Right lobe of liver (tissue), 6 donors: ENCODE data around the gene RNASE13. TPM values are rescaled to one million over a fixed set of nuclear protein-coding genes. Genes with fewer than 3 reads are reported as not detected.
A peak's percentile ranks its signal among the peaks of the same experiment; 100 is the strongest.

Experiments
- ATAC-seq, 4 donors: fragments of 200-7000 bp; cut with Tn5 transposase; one replicate each; pipeline ENCODE4 v1.9.1; 2020; ENCODE audit warnings: mild to moderate bottlenecking in 4 of 4, moderate library complexity in 4 of 4
- DNase-seq, 3 donors: peaks; one replicate each; pipeline ENCODE4 v3.0.0-alpha.2; 2020
- H3K27ac ChIP-seq, 3 donors: fragments of 200-600 bp; one replicate each; pipeline ENCODE4 v1.8.0; 2022
- H3K27me3 ChIP-seq, 2 donors: fragments of 200-600 bp; one replicate each; pipeline ENCODE4 v1.8.0; 2022
- H3K36me3 ChIP-seq, 4 donors: fragments of 200-600 bp; sonication (generic) in 1 of 4; one replicate each; pipeline versions ENCODE4 v1.5.1 to v1.8.0; 2017 to 2022; ENCODE audit warnings: control low read depth in 1 of 4
- H3K4me1 ChIP-seq, 4 donors: fragments of 200-600 bp; sonication (generic) in 1 of 4; one replicate each; pipeline versions ENCODE4 v1.5.1 to v1.8.0; 2017 to 2022; ENCODE audit warnings: control low read depth in 1 of 4
- H3K4me3 ChIP-seq, 3 donors: fragments of 200-600 bp; one replicate each; pipeline ENCODE4 v1.8.0; 2022
- H3K9me3 ChIP-seq, 4 donors: fragments of 200-600 bp; sonication (generic) in 1 of 4; one replicate each; pipeline versions ENCODE4 v1.5.1 to v1.8.0; 2017 to 2022; ENCODE audit warnings: control low read depth in 1 of 4
- POLR2A ChIP-seq: fragments of 450-650 bp; IDR thresholded peaks from one replicate; pipeline ENCODE4 v1.6.1; 2017; ENCODE audit warnings: antibody characterized with exemption, mild to moderate bottlenecking
- WGBS: methylation state at CpG from one replicate; pipeline ENCODE4 v1.1.6; 2018; ENCODE audit warnings: low coverage, low lambda C conversion rate; ENCODE audit not compliant: insufficient coverage; ENCODE audit errors: missing lambda C conversion rate; 5-methylcytosine and 5-hydroxymethylcytosine counted together
- intact Hi-C, 2 donors: fragments of 100-400 bp; cut with DNase I; formaldehyde crosslinking; loops; one replicate each; pipeline versions ENCODE4 v1.11.2 to v1.14.1; 2022
- total RNA-seq, 6 experiments: library from RNA; depleted of rRNA in 2 of 6; stranded (reverse); fragments of >200 nt in 2 of 6; fragmentation: NEBNext Ultra II Directional in 3 of 6; extraction: Animal tissue kit (Norgen Biotek cat#: 25700) in 3 of 6; gene quantifications; one replicate each; pipeline versions ENCODE4 v1.1.0 to v1.2.4, GENCODE V29; 2016 to 2023
- TF ChIP-seq, protein P1 (sequence below), 4 donors: fragments of 200-600 bp in 3 of 4; fragments of 450-650 bp in 1 of 4; IDR thresholded peaks; one replicate each; pipeline versions ENCODE4 v1.5.1 to v1.8.0; 2016 to 2022; ENCODE audit warnings: antibody characterized with exemption in 4 of 4, mild to moderate bottlenecking in 2 of 4
- donor health status: DM: no; HTN: yes; CAD: no.
- donor health status: DM: no; HTN: no; CAD: no.
- donor health status: DM: no; HTN: no; CAD: no.
- donor health status: DM: no; HTN: yes; CAD: no.
- donor health status: DM: no; HTN: yes; CAD: no.

RNASE13 gene
- total RNA-seq, 6 experiments from 2014 or later: not detected

DNA sequence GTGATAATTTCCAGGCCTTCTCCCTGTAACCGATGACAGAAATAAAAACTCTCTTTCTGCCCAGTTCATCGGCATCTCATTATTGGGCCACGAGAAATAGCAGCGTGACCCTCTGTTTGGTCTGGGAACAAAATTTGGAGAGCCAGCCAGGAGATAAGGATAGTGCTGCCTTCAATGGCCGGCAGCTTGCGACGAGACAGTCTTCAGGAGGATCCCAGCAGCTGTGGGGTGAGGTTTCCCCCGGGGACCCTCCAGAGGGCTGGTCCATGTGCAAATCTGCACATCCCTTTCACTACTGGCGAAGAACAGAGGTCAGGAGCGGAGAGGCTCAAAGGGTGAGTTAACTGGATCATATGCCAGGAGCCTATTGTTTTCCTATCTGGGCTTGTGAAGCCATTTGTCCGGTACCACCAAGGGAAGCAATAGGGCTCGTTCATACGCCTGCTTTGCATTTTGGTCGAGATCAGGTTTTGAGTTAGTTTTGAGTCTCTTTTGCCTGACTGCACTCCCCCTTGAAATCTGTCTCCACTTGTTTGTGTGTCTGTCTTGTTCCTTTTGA, 30.7 kb downstream of the RNASE13 start:
- ATAC-seq (peak in 1 of 4 donors; percentile 17), DNase-seq (no peak)
- no peaks in the 10 kb centered on the region for H3K4me1 ChIP-seq
- H3K27ac ChIP-seq: no peak overlapping the region
- WGBS: 69% methylated on average over 7 of the region's 14 CpGs
- TF ChIP-seq POLR2A: no peak
- TF ChIP-seq, protein P1, sequence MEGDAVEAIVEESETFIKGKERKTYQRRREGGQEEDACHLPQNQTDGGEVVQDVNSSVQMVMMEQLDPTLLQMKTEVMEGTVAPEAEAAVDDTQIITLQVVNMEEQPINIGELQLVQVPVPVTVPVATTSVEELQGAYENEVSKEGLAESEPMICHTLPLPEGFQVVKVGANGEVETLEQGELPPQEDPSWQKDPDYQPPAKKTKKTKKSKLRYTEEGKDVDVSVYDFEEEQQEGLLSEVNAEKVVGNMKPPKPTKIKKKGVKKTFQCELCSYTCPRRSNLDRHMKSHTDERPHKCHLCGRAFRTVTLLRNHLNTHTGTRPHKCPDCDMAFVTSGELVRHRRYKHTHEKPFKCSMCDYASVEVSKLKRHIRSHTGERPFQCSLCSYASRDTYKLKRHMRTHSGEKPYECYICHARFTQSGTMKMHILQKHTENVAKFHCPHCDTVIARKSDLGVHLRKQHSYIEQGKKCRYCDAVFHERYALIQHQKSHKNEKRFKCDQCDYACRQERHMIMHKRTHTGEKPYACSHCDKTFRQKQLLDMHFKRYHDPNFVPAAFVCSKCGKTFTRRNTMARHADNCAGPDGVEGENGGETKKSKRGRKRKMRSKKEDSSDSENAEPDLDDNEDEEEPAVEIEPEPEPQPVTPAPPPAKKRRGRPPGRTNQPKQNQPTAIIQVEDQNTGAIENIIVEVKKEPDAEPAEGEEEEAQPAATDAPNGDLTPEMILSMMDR (IDR thresholded peaks at IDR 0.05): no peak
- H3K4me3 ChIP-seq: no peak overlapping the region
- intact Hi-C loops: no loop called here
- H3K36me3 ChIP-seq: no peaks in the 10 kb centered on the region
- H3K9me3 ChIP-seq: no peaks in the 10 kb centered on the region
- H3K27me3 ChIP-seq: no peaks in the 10 kb centered on the region

DNA sequence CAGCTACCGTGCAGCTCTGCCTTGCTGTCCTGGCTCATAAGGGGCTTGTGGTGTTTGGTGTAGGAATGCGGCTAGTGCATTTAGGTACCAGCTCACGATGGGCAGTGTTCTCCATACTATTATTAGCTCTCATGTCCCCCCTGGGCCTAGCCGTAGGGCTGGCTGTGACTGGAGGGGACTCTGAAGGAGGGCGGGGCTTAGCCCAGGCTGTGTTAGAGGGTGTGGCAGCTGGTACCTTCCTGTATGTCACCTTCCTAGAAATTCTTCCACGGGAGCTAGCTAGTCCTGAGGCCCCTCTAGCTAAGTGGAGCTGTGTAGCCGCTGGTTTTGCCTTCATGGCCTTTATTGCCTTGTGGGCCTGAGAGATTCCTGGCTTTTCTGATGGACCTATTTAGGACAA, 33.4 kb downstream of the RNASE13 start:
- no peak for ATAC-seq
- WGBS: 75% methylated on average over 4 of the region's 7 CpGs
- TF ChIP-seq POLR2A: no peak
- TF ChIP-seq, protein P1 (IDR thresholded peaks at IDR 0.05): no peak
- Histone ChIP-seq H3K27me3 (no peaks in the 10 kb centered on the region), H3K9me3 (no peaks in the 10 kb centered on the region), H3K27ac (no peak overlapping the region), H3K4me1 (no peaks in the 10 kb centered on the region), H3K36me3 (peaks cover 0 to 11% (median 7%) of the 10 kb centered on the region in 4 donors), H3K4me3 (no peak overlapping the region)
- no peak for DNase-seq
- intact Hi-C loops: no loop called here

DNA sequence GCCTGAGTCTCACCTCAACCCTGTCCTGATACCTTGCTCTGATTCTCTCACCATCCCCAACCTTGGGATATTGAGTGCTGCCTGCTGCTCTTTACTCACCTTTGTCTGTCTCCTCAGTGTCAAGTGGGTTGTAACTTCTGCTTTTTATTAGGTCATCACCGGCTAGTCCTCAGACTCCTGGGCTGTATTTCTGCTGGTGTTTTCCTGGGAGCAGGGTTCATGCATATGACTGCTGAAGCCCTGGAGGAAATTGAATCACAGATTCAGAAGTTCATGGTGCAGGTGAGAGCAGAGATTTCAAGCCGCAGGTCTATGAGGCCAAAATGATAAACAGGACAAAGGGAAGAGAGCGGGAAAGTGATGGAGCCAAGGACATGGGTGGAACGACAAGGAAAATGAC, 35.0 kb downstream of the RNASE13 start:
- DNase-seq: no peak
- TF ChIP-seq, protein P1 (IDR thresholded peaks at IDR 0.05): no peak
- TF ChIP-seq POLR2A: no peak
- 69% methylated on average over 4 of the region's 4 CpGs for WGBS
- Histone ChIP-seq H3K27ac (no peak overlapping the region), H3K4me1 (no peaks in the 10 kb centered on the region), H3K36me3 (peaks cover 4 to 27% (median 17%) of the 10 kb centered on the region in 4 donors), H3K9me3 (no peaks in the 10 kb centered on the region), H3K4me3 (no peak overlapping the region), H3K27me3 (no peaks in the 10 kb centered on the region)
- ATAC-seq: no peak
- intact Hi-C loops: no loop called here

DNA sequence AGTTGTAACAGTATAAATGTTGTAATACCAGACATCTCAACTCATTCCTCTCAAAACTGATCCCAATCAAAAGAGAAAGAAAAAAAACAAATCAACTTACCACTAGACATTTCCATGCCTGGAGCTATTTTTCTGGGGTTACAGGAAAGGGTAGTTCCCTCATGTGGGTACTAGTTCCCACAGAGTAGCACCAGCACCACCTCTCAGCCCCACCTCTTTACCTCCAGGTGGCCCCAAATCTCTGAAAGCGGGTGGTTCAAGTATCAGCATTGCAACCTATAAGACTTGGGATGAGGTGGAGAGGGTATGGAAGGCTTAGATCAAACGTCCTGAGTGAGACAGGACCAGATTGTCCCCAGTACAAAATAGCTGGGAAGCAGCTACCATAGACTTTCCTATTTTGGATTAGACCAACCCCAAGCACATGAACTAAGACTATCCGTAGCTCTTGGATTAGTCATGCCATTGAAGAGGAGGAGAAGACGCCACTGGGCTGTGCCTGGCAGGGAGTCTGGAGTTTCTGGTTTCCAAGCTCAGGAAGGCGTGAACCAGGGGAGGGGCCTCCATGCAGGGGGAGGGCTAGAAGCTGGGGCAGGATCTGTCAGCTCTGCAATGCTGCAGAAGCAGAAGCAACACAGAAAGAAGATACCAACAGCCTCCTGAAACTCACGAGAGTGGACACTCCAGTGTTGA, 35.8 kb downstream of the RNASE13 start, which contains the start of gene SLC39A2:
SLC39A2 (plus strand) TSS at position 620 of the 693 bp plus-strand sequence. CDS start 154 bp downstream, outside the sequence.
- Histone ChIP-seq H3K9me3 (no peaks in the 10 kb centered on the region), H3K27ac (no peak within 1 kb of the TSS), H3K36me3 (peaks cover 9 to 35% (median 22%) of the 10 kb centered on the region in 4 donors), H3K4me1 (no peaks in the 10 kb centered on the region), H3K4me3 (no peak within 1 kb of the TSS), H3K27me3 (no peaks in the 10 kb centered on the region)
- 60% methylated on average over 3 of the region's 6 CpGs for WGBS
- TF ChIP-seq POLR2A: no peak
- TF ChIP-seq, protein P1 (IDR thresholded peaks at IDR 0.05): no peak
- ATAC-seq: peak; percentile 31 to 61 (median 48)
- DNase-seq: no peak
- intact Hi-C loops: no loop called here
